ENCODE results near the gene CDH24. TPM values are rescaled to one million over a fixed set of nuclear protein-coding genes. Genes with fewer than 3 reads are reported as not detected.

The CDH24 gene
- total RNA-seq, 1 experiment from 2014 or later = 17.9 TPM

GRCh38 chr14:23103581-23103980 lies 46.3 kb upstream of the CDH24 start:
- H3K27ac Mint-ChIP-seq = no peak overlapping the region
- ChIA-PET POLR2A (no interaction called here), CTCF (interaction anchor here (0.8 to 6.9 kb wide), 3 partner anchors 9 to 35 kb away, joined by 3 to 43 read pairs (median 7); partner anchors contain the start of gene ACIN1)
- peaks cover 52% of the 10 kb centered on the region for H3K4me1 Mint-ChIP-seq
- TF ChIP-seq HMGA2 (CRISPR knock-in tag; IDR thresholded peaks at IDR 0.05) = no peak
- no peak for TF ChIP-seq E2F4 (CRISPR knock-in tag; IDR thresholded peaks at IDR 0.05; ENCODE audit: borderline replicate concordance, low read depth)
- no peak for TF ChIP-seq ZNF317 (CRISPR knock-in tag; IDR thresholded peaks at IDR 0.05; ENCODE audit: borderline replicate concordance, low read depth)
- TF ChIP-seq EMX1 (CRISPR knock-in tag; IDR thresholded peaks at IDR 0.05) = no peak
- no peak for TF ChIP-seq CREM (CRISPR knock-in tag; IDR thresholded peaks at IDR 0.05)
- TF ChIP-seq JUN (CRISPR knock-in tag; IDR thresholded peaks at IDR 0.05) = no peak
- TF ChIP-seq, protein P1, sequence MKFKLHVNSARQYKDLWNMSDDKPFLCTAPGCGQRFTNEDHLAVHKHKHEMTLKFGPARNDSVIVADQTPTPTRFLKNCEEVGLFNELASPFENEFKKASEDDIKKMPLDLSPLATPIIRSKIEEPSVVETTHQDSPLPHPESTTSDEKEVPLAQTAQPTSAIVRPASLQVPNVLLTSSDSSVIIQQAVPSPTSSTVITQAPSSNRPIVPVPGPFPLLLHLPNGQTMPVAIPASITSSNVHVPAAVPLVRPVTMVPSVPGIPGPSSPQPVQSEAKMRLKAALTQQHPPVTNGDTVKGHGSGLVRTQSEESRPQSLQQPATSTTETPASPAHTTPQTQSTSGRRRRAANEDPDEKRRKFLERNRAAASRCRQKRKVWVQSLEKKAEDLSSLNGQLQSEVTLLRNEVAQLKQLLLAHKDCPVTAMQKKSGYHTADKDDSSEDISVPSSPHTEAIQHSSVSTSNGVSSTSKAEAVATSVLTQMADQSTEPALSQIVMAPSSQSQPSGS (CRISPR knock-in tag; IDR thresholded peaks at IDR 0.05; ENCODE audit: borderline replicate concordance, low read depth) = no peak
- no peak for TF ChIP-seq FOXK1 (CRISPR knock-in tag; IDR thresholded peaks at IDR 0.05)
- peaks cover 15% of the 10 kb centered on the region for H3K27me3 Mint-ChIP-seq (ENCODE audit: low read depth)
- H3K36me3 Mint-ChIP-seq = peaks cover 7% of the 10 kb centered on the region; the same call in 1 of the 2 replicates
- ATAC-seq = no peak
- H3K4me3 Mint-ChIP-seq = no peak overlapping the region
- DNase-seq (ENCODE audit: low spot score) = no peak
- H3K9me3 Mint-ChIP-seq = no peaks in the 10 kb centered on the region

- ChIA-PET POLR2A (no interaction called here), CTCF (interaction anchor here (1.6 to 6.9 kb wide), 2 partner anchors 18 to 26 kb away, joined by 3 to 43 read pairs; no protein-coding TSS in a partner anchor)
- H3K9me3 Mint-ChIP-seq = no peaks in the 10 kb centered on the region
- TF ChIP-seq ZNF416 (CRISPR knock-in tag; IDR thresholded peaks at IDR 0.05) (no peak), NFE2L1 (CRISPR knock-in tag; IDR thresholded peaks at IDR 0.05) (no peak), EMX1 (CRISPR knock-in tag; IDR thresholded peaks at IDR 0.05) (no peak), FOXK1 (CRISPR knock-in tag; IDR thresholded peaks at IDR 0.05) (no peak), GTF2I (CRISPR knock-in tag; conservative IDR thresholded peaks at IDR 0.05) (no peak), OVOL2 (CRISPR knock-in tag; IDR thresholded peaks at IDR 0.05; ENCODE audit: borderline replicate concordance) (no peak), FOXJ3 (CRISPR knock-in tag; IDR thresholded peaks at IDR 0.05; ENCODE audit: borderline replicate concordance) (no peak), SP1 (CRISPR knock-in tag; conservative IDR thresholded peaks at IDR 0.05) (no peak), ZNF232 (CRISPR knock-in tag; IDR thresholded peaks at IDR 0.05) (no peak)
- peaks cover 52% of the 10 kb centered on the region for H3K4me1 Mint-ChIP-seq
- H3K4me3 Mint-ChIP-seq = no peak overlapping the region
- H3K27ac Mint-ChIP-seq = no peak overlapping the region
- peaks cover 15% of the 10 kb centered on the region for H3K27me3 Mint-ChIP-seq (ENCODE audit: low read depth)
- ATAC-seq (no peak), DNase-seq (ENCODE audit: low spot score) (no peak)
- peaks cover 15% of the 10 kb centered on the region for H3K36me3 Mint-ChIP-seq
These were observed 45.5 kb upstream of the CDH24 start for GRCh38 chr14:23102801-23103200.

DNA sequence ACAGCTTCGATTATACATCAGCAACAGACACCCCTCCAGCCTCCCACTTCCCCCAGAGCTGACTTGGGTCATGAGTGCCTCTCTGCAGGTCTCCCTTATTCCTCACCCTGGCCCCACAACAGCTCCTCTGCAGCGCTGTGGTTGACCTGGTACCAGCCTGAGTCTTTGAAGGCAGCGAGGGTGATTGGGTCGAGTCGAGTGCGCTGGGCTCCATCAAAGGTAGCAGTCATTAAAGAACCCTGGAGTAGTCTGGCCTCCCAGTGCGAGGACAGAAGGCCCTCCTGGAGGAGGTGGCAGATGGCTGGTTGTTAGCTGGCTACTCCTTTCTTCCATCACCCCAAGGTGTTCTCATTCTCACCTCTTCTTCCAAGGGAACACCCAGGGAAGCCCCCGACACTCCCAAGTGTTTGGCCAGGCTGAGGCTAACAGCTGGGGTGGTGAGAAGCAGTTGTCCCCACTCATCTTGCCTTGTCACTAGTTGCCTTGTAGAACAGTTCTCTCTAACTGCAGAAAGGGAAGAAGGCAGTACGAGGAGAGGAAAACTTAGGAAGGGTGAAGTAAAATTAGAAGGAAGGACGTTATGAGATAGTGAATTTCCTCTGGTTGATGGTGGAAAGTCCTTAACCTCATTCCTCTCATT lies 44.8 kb upstream of the CDH24 start:
- Mint-ChIP-seq H3K36me3 (peaks cover 22% of the 10 kb centered on the region), H3K9me3 (no peaks in the 10 kb centered on the region), H3K27ac (no peak overlapping the region), H3K4me1 (peaks cover 58% of the 10 kb centered on the region), H3K27me3 (ENCODE audit: low read depth) (peaks cover 15% of the 10 kb centered on the region), H3K4me3 (no peak overlapping the region)
- ATAC-seq (no peak), DNase-seq (ENCODE audit: low spot score) (no peak)
- TF ChIP-seq, protein P2, sequence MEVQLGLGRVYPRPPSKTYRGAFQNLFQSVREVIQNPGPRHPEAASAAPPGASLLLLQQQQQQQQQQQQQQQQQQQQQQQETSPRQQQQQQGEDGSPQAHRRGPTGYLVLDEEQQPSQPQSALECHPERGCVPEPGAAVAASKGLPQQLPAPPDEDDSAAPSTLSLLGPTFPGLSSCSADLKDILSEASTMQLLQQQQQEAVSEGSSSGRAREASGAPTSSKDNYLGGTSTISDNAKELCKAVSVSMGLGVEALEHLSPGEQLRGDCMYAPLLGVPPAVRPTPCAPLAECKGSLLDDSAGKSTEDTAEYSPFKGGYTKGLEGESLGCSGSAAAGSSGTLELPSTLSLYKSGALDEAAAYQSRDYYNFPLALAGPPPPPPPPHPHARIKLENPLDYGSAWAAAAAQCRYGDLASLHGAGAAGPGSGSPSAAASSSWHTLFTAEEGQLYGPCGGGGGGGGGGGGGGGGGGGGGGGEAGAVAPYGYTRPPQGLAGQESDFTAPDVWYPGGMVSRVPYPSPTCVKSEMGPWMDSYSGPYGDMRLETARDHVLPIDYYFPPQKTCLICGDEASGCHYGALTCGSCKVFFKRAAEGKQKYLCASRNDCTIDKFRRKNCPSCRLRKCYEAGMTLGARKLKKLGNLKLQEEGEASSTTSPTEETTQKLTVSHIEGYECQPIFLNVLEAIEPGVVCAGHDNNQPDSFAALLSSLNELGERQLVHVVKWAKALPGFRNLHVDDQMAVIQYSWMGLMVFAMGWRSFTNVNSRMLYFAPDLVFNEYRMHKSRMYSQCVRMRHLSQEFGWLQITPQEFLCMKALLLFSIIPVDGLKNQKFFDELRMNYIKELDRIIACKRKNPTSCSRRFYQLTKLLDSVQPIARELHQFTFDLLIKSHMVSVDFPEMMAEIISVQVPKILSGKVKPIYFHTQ (CRISPR knock-in tag; IDR thresholded peaks at IDR 0.05) = no peak
- TF ChIP-seq SMAD4 (CRISPR knock-in tag; IDR thresholded peaks at IDR 0.05) (no peak), ZNF416 (CRISPR knock-in tag; IDR thresholded peaks at IDR 0.05) (no peak)
- CTCF ChIA-PET = interaction anchor here (0.8 to 6.9 kb wide), 4 partner anchors 19 to 44 kb away, joined by 3 to 43 read pairs (median 4); no protein-coding TSS in a partner anchor
- POLR2A ChIA-PET = no interaction called here

Data from WTC11 (cell line).